ENCODE data around the gene CUL3. TPM values are rescaled to one million over a fixed set of nuclear protein-coding genes. Genes with fewer than 3 reads are reported as not detected.

Gene CUL3
- total RNA-seq, 1 experiment from 2014 or later, result 104 TPM

DNA sequence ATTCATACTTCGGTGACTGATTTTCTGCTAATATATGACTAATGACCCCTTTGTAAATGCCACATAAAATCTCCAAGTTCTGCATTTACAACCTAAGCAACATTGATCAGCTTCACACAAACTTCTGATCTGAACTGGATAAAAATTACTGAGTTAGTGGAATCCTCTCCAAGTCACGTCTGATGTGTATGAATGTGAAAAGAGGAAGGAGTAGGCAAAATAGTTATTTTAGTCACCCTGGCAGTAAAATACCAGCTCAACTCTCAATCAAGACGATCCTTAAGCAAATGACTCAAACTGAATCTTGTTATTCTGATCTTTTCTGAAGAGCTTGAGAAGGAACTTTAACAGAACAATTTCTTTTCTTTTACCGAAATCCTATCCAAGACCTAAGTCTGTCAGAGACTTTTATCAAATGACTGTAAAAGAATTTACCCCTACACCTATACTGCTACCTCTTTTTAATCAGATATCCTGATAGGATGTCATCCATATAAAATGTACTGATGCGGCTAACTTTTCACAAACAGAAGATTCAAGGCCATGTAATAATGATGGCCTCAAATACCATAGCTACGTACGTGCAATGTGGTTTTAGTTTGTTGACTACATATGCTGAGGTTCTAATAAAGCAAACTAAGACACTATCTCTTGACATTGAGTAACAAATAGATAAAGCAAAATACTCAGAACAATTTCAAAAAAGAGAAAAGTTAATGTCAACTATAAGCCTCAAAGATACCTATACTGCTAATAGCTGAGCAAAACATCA is 23.7 kb downstream of the CUL3 start:
- intact Hi-C loops (cut with micrococcal nuclease; ENCODE audit: unreplicated experiment) (no loop called here), in situ Hi-C loops (cut with HindIII; ENCODE audit: low pct_unique_long_range_greater_than_20kb, low sequenced_read_pairs) (no loop called here)
- no TSS peak for BruUV-seq (replicated peaks)
- DNase-seq (ENCODE audit: low read depth, low spot score) (no peak), ATAC-seq (no peak)
- POLR2A ChIA-PET, result interaction anchor here (0.6 kb wide), 1 partner anchor 24 kb away, joined by 3 read pairs; no protein-coding TSS in a partner anchor
- Histone ChIP-seq H3K36me3 (ENCODE audit: control insufficient read depth, insufficient read depth, low read length) (peaks cover 9% of the 10 kb centered on the region; the same call in 1 of the 2 replicates), H3K4me3 (ENCODE audit: low read depth in 2 of 2, low read length in 2 of 2) (no peak overlapping the region), H3K9me3 (ENCODE audit: control insufficient read depth, insufficient read depth, low read depth, low read length) (no peaks in the 10 kb centered on the region), H3K27me3 (ENCODE audit: control insufficient read depth, insufficient read depth, low read length) (no peaks in the 10 kb centered on the region), H3K27ac (ENCODE audit: low read length) (no peak overlapping the region), H3K4me1 (ENCODE audit: control insufficient read depth, insufficient read depth, low read length) (peaks cover 11% of the 10 kb centered on the region; the same call in 1 of the 2 replicates)
- TF ChIP-seq SIN3A (IDR thresholded peaks at IDR 0.05; ENCODE audit: borderline replicate concordance, insufficient read depth, low read depth, low read length) (no peak), POLR2AphosphoS5 (IDR thresholded peaks at IDR 0.05; ENCODE audit: low read depth, low read length) (no peak), REST (IDR thresholded peaks at IDR 0.05; ENCODE audit: insufficient read depth in 1 of 2, low read depth in 2 of 2, low read length in 1 of 2) (no peak), TCF7L2 (IDR thresholded peaks at IDR 0.05; ENCODE audit: low read depth, low read length) (no peak)
- TF ChIP-seq, protein P1, sequence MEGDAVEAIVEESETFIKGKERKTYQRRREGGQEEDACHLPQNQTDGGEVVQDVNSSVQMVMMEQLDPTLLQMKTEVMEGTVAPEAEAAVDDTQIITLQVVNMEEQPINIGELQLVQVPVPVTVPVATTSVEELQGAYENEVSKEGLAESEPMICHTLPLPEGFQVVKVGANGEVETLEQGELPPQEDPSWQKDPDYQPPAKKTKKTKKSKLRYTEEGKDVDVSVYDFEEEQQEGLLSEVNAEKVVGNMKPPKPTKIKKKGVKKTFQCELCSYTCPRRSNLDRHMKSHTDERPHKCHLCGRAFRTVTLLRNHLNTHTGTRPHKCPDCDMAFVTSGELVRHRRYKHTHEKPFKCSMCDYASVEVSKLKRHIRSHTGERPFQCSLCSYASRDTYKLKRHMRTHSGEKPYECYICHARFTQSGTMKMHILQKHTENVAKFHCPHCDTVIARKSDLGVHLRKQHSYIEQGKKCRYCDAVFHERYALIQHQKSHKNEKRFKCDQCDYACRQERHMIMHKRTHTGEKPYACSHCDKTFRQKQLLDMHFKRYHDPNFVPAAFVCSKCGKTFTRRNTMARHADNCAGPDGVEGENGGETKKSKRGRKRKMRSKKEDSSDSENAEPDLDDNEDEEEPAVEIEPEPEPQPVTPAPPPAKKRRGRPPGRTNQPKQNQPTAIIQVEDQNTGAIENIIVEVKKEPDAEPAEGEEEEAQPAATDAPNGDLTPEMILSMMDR (IDR thresholded peaks at IDR 0.05), result no peak
- CTCF ChIA-PET, result no interaction called here

- ChIA-PET POLR2A (no interaction called here), CTCF (no interaction called here)
- H3K36me3 ChIP-seq (ENCODE audit: control insufficient read depth, insufficient read depth, low read length), result peaks cover 9% of the 10 kb centered on the region; the same call in 1 of the 2 replicates
- no TSS peak for BruUV-seq (replicated peaks)
- peaks cover 11% of the 10 kb centered on the region; the same call in 1 of the 2 replicates for H3K4me1 ChIP-seq (ENCODE audit: control insufficient read depth, insufficient read depth, low read length)
- intact Hi-C loops (cut with micrococcal nuclease; ENCODE audit: unreplicated experiment), result no loop called here
- in situ Hi-C loops (cut with HindIII; ENCODE audit: low pct_unique_long_range_greater_than_20kb, low sequenced_read_pairs), result no loop called here
- H3K4me3 ChIP-seq (ENCODE audit: low read depth in 2 of 2, low read length in 2 of 2), result no peak overlapping the region
- DNase-seq (ENCODE audit: low read depth, low spot score) (no peak), ATAC-seq (no peak)
- no peaks in the 10 kb centered on the region for H3K27me3 ChIP-seq (ENCODE audit: control insufficient read depth, insufficient read depth, low read length)
- TF ChIP-seq TCF7L2 (IDR thresholded peaks at IDR 0.05; ENCODE audit: low read depth, low read length), result no peak
- TF ChIP-seq, protein P1 (IDR thresholded peaks at IDR 0.05), result no peak
- no peak for TF ChIP-seq REST (IDR thresholded peaks at IDR 0.05; ENCODE audit: insufficient read depth in 1 of 2, low read depth in 2 of 2, low read length in 1 of 2)
- no peak for TF ChIP-seq SIN3A (IDR thresholded peaks at IDR 0.05; ENCODE audit: borderline replicate concordance, insufficient read depth, low read depth, low read length)
- TF ChIP-seq POLR2AphosphoS5 (IDR thresholded peaks at IDR 0.05; ENCODE audit: low read depth, low read length), result no peak
- no peaks in the 10 kb centered on the region for H3K9me3 ChIP-seq (ENCODE audit: control insufficient read depth, insufficient read depth, low read depth, low read length)
- H3K27ac ChIP-seq (ENCODE audit: low read length), result no peak overlapping the region
These were observed 24.6 kb downstream of the CUL3 start for GRCh38 chr2:224560549-224560948.
